GM10248 (cell line): Measurements from ENCODE around the gene RENBP.

Experiments used
- CTCF ChIA-PET: fragments of 300-600 bp; sonication (Branson Sonifier 250); formaldehyde crosslinking; extraction: SDS; loops from one replicate; lab custom pipeline; 2021; ENCODE audit warnings: antibody characterized with exemption; lab: Yijun Ruan, JAX
- POLR2A ChIA-PET: fragments of 350-650 bp; sonication (Branson Sonifier 250); formaldehyde crosslinking; extraction: SDS; loops from one replicate; lab custom pipeline; 2020; ENCODE audit warnings: antibody characterized with exemption; lab: Yijun Ruan, JAX
- DNase-seq: peaks from one replicate; pipeline ENCODE4 v3.0.0; 2012; ENCODE audit errors: extremely low spot score
- CTCF ChIP-seq: IDR thresholded peaks from 2 replicates; pipeline ENCODE4 v1.5.1; 2012; ENCODE audit warnings: mild to moderate bottlenecking, low read depth; ENCODE audit errors: extremely low read depth, missing control alignments, control extremely low read depth

RENBP gene

DNA sequence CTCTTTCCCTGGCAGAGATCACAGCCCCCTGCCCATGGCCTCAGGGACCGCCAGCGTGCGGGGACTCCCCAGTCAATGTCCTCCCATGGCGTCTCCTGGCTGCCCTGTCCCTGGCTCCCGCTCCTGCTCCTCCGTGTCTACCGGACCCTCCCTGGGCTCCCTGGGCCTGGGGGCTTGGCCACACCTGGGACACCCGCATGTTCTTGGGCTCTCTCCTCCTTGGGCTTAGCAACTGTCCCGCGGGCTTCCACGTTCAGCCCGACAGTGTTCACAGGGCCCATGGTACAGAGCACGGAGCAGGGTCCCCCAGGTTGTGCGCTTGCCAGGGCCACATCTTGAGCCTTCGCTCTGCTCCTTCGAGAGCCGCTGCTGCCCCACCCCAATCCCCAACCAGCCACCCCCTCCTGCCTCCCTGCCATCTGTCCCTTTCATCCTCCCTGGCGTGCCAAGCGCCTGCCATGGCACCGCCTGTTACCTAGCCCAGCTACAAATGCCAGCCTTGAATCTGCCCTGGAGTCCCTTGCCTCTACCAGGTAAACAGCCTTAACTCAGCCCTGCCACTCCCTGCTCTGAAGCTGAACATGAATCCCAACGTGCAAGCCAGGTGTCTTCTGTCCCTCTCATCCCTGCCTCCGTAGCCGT, 36.1 kb downstream of the RENBP start:
- TF ChIP-seq CTCF = no peak
- POLR2A ChIA-PET = no interaction called here
- CTCF ChIA-PET = interaction anchor here (1.2 to 3.6 kb wide), 3 partner anchors 14 to 39 kb away, joined by 3 to 26 read pairs (median 7); partner anchors contain the start of gene ARHGAP4
- no peak for DNase-seq

DNA sequence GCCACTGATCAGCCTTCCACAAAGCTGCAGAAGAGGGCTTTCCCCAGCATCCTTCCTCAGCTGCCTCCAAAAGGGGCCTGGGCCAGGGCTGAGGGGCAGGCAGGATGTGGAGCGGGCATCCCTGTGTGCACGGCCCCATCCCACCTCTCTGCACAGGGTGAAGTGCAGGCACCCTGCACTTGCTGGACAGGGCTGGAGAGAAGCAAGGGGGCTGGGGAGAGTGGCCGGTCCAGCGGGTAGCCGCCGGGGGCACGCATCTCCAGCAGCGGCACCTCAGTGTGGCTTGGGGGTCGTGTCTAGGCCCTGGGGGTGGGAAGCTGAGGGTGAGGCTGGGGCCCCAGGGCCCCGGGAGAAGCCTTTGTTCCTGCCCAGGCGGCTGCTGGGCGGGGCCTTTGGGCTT, 37.0 kb downstream of the RENBP start:
- POLR2A ChIA-PET = no interaction called here
- no peak for DNase-seq
- CTCF ChIA-PET = interaction anchor here (1.2 to 1.5 kb wide), 4 partner anchors 10 to 18 kb away, joined by 4 to 7 read pairs (median 4); partner anchors contain the start of gene ARHGAP4
- TF ChIP-seq CTCF = no peak

DNA sequence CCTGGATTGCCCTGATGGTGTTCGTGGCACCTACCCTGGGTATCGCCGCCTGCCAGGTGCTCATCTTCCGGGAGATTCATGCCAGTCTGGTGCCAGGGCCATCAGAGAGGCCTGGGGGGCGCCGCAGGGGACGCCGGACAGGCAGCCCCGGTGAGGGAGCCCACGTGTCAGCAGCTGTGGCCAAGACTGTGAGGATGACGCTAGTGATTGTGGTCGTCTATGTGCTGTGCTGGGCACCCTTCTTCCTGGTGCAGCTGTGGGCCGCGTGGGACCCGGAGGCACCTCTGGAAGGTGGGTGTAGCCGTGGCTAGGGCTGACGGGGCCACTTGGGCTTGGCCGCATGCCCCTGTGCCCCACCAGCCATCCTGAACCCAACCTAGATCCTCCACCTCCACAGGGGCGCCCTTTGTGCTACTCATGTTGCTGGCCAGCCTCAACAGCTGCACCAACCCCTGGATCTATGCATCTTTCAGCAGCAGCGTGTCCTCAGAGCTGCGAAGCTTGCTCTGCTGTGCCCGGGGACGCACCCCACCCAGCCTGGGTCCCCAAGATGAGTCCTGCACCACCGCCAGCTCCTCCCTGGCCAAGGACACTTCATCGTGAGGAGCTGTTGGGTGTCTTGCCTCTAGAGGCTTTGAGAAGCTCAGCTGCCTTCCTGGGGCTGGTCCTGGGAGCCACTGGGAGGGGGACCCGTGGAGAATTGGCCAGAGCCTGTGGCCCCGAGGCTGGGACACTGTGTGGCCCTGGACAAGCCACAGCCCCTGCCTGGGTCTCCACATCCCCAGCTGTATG, 38.1 kb downstream of the RENBP start:
- ChIA-PET POLR2A (no interaction called here), CTCF (interaction anchor here (1.2 to 1.5 kb wide), 5 partner anchors 11 to 142 kb away, joined by 3 to 7 read pairs (median 4); partner anchors contain the start of genes ARHGAP4 and PLXNB3)
- no peak for DNase-seq
- TF ChIP-seq CTCF = no peak

DNA sequence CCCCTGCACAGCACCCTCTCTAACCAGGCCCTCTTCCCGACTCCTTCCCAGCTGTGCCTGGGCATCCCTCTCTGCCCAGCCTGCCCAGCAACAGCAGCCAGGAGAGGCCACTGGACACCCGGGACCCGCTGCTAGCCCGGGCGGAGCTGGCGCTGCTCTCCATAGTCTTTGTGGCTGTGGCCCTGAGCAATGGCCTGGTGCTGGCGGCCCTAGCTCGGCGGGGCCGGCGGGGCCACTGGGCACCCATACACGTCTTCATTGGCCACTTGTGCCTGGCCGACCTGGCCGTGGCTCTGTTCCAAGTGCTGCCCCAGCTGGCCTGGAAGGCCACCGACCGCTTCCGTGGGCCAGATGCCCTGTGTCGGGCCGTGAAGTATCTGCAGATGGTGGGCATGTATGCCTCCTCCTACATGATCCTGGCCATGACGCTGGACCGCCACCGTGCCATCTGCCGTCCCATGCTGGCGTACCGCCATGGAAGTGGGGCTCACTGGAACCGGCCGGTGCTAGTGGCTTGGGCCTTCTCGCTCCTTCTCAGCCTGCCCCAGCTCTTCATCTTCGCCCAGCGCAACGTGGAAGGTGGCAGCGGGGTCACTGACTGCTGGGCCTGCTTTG, 38.9 kb downstream of the RENBP start:
- ChIA-PET POLR2A (no interaction called here), CTCF (interaction anchor here (1.2 kb wide), 1 partner anchor 141 kb away, joined by 3 read pairs; the partner anchor contains the start of gene PLXNB3)
- DNase-seq = no peak
- no peak for TF ChIP-seq CTCF

DNA sequence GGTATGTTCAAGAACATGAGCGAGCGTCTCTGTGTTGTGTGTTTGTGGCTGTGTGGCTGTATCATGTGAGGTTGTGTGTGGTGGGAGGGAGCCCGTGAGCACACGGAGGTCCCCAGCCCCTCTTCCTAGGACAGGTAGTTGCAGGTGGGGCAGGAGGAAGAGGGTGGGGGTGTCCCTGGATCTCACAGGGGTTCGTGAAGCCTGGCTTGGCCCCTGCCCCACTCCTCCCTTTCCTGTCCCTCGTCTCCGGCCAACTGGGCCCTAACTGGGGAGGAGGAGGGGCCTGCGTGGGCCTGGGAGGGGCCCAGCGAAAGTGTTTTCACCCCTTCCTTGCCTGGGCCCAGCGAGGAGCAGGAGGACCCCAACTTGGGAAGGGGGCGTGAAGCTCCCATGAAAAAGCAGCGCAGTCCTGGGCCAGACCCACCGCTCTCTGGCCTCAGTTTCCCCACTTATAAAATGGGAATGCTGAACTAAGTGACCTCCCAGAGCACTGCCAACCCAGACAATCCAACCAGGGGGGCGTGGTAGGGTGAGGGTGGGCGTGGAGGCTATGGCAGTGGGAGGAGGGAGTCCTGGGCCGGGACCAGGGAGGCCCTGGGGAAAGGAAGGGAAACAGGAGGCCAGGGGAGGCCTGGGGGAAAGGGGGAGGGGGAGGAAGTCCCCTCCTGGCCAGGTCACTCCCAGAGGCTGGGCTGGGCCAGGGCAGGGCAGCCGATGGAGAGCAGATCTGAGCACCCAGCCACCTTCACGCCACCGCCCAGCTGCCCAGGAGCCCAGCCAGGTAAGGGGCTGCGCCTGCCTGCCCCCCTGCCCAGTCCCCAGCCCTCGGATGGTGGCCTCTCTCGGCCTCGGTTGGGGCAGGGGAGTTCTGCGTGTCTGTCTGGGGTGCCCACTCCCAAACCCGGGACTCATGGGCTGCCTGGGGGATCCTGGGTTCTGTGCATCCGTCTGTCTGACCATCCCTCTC, 40.2 kb downstream of the RENBP start, which contains the start of gene AVPR2:
Gene AVPR2, plus strand, starts transcription at position 683 of the 967 bp plus-strand sequence. CDS start 473 bp downstream, outside the sequence.
- ChIA-PET POLR2A (no interaction called here), CTCF (interaction anchor here (1.5 kb wide), 1 partner anchor 19 kb away, joined by 3 read pairs; no protein-coding TSS in a partner anchor)
- no peak for DNase-seq
- no peak for TF ChIP-seq CTCF
